KMS-11 (cell line): ENCODE data around the gene PERM1.

Experiments used
- H2AFZ ChIP-seq: fragments of 200-600 bp; sonication (generic); 2 replicates; pipeline ENCODE4 v1.6.1; 2016; ENCODE audit warnings: antibody characterized with exemption, mixed run types, low read depth
- H3K27ac ChIP-seq: fragments of 200-600 bp; sonication (generic); 2 replicates; pipeline ENCODE4 v1.6.1; 2016; ENCODE audit warnings: mild to moderate bottlenecking, mixed run types
- H3K27me3 ChIP-seq: fragments of 200-600 bp; sonication (generic); 2 replicates; pipeline ENCODE4 v1.6.1; 2017; ENCODE audit warnings: mild to moderate bottlenecking, low read depth, mixed run types, moderate library complexity; ENCODE audit not compliant: insufficient read depth
- H3K36me3 ChIP-seq: fragments of 200-600 bp; sonication (generic); 2 replicates; pipeline ENCODE4 v1.6.1; 2017; ENCODE audit warnings: mild to moderate bottlenecking, mixed run types; ENCODE audit not compliant: insufficient read depth
- H3K4me1 ChIP-seq: fragments of 200-600 bp; sonication (generic); 2 replicates; pipeline ENCODE4 v1.6.1; 2016; ENCODE audit warnings: mild to moderate bottlenecking, low read depth, mixed run types; ENCODE audit not compliant: poor library complexity, severe bottlenecking
- H3K4me2 ChIP-seq: fragments of 200-600 bp; sonication (generic); 2 replicates; pipeline ENCODE4 v1.7.0; 2016; ENCODE audit warnings: mild to moderate bottlenecking, mixed run types
- H3K4me3 ChIP-seq: fragments of 200-600 bp; sonication (generic); IDR thresholded peaks from 2 replicates; pipeline ENCODE4 v1.6.1; 2017; ENCODE audit warnings: low read depth, low read length, mixed read lengths; ENCODE audit not compliant: insufficient read depth
- H3K79me2 ChIP-seq: fragments of 200-600 bp; sonication (generic); 2 replicates; pipeline ENCODE4 v1.6.1; 2016; ENCODE audit warnings: low read depth, mixed run types; ENCODE audit not compliant: insufficient read depth
- H3K9ac ChIP-seq: fragments of 200-600 bp; sonication (generic); 2 replicates; pipeline ENCODE4 v1.6.1; 2016; ENCODE audit warnings: mild to moderate bottlenecking, mixed run types
- H4K20me1 ChIP-seq: fragments of 200-600 bp; sonication (generic); 2 replicates; pipeline ENCODE4 v1.6.1; 2016; ENCODE audit warnings: mild to moderate bottlenecking, mixed run types; ENCODE audit not compliant: insufficient read depth
- TF ChIP-seq, protein P1 (sequence below): fragments of 200-600 bp; sonication (generic); conservative IDR thresholded peaks from 2 replicates; pipeline ENCODE4 v1.6.1; 2017; ENCODE audit warnings: low read depth, mild to moderate bottlenecking, antibody characterized with exemption, low read length, moderate library complexity, mixed read lengths

PERM1 gene

DNA sequence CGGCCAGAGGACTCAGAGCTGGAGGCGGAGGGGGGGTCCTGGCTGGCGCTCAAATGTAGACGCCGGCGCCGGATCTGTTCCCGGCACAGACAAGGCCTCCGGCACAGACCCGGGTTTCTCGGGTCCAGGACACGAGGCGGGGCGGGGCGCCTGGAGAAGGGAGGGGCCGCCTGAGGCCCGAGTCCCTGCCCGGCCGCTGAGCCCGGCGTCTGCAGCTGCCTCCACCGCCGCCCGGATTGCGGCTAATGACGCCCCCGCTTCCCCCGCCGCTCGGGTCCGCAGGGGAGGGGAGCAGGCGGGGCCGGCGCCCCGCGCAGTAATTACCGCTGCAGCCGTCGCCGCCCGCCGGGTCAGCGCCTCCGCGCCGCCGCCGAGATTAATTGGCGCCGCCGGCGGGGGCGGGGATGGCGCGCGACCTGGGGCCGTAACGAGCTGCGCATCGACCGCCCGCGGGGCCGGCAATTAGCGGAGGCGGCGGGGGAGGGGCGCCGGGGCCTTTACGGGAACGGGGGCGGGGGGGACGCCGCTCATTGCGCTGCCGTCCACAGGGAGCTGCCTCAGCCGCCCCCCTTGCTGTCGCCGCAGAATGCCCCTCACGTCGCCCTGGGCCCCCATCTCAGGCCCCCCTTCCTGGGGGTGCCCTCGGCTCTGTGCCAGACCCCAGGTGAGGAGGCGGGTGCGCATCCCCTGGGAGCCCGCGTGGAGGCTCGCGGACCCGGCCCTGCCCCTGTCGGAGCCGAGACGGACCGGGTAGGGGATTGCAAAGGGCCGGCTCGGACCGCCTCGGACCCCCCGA, 40.1 kb downstream of the PERM1 start:
- H3K9ac ChIP-seq, result peak overlapping the region; percentile 29; the same call in 1 of the 2 replicates
- peak overlapping the region; percentile 91 for H3K4me2 ChIP-seq
- no peaks in the 10 kb centered on the region for H3K79me2 ChIP-seq
- TF ChIP-seq, protein P1, sequence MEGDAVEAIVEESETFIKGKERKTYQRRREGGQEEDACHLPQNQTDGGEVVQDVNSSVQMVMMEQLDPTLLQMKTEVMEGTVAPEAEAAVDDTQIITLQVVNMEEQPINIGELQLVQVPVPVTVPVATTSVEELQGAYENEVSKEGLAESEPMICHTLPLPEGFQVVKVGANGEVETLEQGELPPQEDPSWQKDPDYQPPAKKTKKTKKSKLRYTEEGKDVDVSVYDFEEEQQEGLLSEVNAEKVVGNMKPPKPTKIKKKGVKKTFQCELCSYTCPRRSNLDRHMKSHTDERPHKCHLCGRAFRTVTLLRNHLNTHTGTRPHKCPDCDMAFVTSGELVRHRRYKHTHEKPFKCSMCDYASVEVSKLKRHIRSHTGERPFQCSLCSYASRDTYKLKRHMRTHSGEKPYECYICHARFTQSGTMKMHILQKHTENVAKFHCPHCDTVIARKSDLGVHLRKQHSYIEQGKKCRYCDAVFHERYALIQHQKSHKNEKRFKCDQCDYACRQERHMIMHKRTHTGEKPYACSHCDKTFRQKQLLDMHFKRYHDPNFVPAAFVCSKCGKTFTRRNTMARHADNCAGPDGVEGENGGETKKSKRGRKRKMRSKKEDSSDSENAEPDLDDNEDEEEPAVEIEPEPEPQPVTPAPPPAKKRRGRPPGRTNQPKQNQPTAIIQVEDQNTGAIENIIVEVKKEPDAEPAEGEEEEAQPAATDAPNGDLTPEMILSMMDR, result no peak
- H3K36me3 ChIP-seq, result no peaks in the 10 kb centered on the region
- no peaks in the 10 kb centered on the region; the same call in 1 of the 2 replicates for H4K20me1 ChIP-seq
- H3K27ac ChIP-seq, result no peak overlapping the region
- H3K4me1 ChIP-seq, result peaks cover 74% of the 10 kb centered on the region
- peak overlapping the region; percentile 48 for H2AFZ ChIP-seq
- H3K4me3 ChIP-seq, result peak overlapping the region; percentile 78
- peaks cover 51% of the 10 kb centered on the region for H3K27me3 ChIP-seq

DNA sequence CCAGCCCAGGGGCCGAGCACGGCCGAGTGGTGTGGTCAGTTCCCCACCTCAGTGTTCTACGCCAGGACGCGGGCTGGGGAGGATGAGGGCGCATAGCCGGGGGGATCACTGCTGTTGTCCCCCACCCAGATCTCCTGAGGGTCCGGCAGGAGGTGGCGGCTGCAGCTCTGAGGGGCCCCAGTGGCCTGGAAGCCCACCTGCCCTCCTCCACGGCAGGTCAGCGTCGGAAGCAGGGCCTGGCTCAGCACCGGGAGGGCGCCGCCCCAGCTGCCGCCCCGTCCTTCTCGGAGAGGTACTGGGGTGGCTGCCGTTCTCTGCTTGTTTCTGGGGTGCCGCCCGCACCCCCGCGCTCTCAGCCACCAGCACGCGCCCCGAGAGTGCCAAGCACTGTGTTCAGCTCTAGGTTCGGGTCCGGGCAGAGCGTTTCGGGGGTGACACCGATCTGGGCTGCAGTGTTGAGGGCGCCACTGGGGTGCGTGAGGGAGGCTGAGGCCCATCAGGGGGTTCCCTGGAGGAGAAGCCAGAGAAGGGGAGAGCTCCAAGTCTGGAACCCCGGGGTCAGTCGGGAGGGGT, 40.8 kb downstream of the PERM1 start:
- Histone ChIP-seq H4K20me1 (no peaks in the 10 kb centered on the region; the same call in 1 of the 2 replicates), H3K79me2 (no peaks in the 10 kb centered on the region), H3K27ac (no peak overlapping the region), H3K27me3 (peaks cover 58% of the 10 kb centered on the region), H3K4me3 (peak overlapping the region; percentile 78), H3K36me3 (no peaks in the 10 kb centered on the region), H3K9ac (peak overlapping the region; percentile 29; the same call in 1 of the 2 replicates), H3K4me2 (peak overlapping the region; percentile 91), H3K4me1 (peaks cover 67% of the 10 kb centered on the region), H2AFZ (peak overlapping the region; percentile 48)
- TF ChIP-seq, protein P1, result no peak

- H3K27ac ChIP-seq, result no peak overlapping the region
- H3K4me3 ChIP-seq, result peak overlapping the region; percentile 78
- peak overlapping the region; percentile 91 for H3K4me2 ChIP-seq
- no peaks in the 10 kb centered on the region; the same call in 1 of the 2 replicates for H4K20me1 ChIP-seq
- peak overlapping the region; percentile 48; the same call in 1 of the 2 replicates for H2AFZ ChIP-seq
- no peaks in the 10 kb centered on the region for H3K36me3 ChIP-seq
- H3K9ac ChIP-seq, result no peak overlapping the region; the same call in 1 of the 2 replicates
- H3K4me1 ChIP-seq, result peaks cover 60% of the 10 kb centered on the region
- peaks cover 65% of the 10 kb centered on the region for H3K27me3 ChIP-seq
- no peaks in the 10 kb centered on the region for H3K79me2 ChIP-seq
- TF ChIP-seq, protein P1, result no peak; the same call in 1 of the 2 replicates
These were observed 41.5 kb downstream of the PERM1 start for GRCh38 chr1:940107-941014.

GRCh38 chr1:939511-940106, 42.3 kb downstream of the PERM1 start:
- Histone ChIP-seq H3K9ac (no peak overlapping the region), H3K27ac (no peak overlapping the region), H3K36me3 (no peaks in the 10 kb centered on the region), H3K4me1 (peaks cover 52% of the 10 kb centered on the region), H3K79me2 (no peaks in the 10 kb centered on the region), H3K27me3 (peaks cover 72% of the 10 kb centered on the region), H3K4me2 (peak overlapping the region; percentile 60), H2AFZ (no peak overlapping the region), H3K4me3 (no peak overlapping the region), H4K20me1 (no peaks in the 10 kb centered on the region)
- TF ChIP-seq, protein P1, result no peak
